ENCODE results near the gene LACTB.

DNA sequence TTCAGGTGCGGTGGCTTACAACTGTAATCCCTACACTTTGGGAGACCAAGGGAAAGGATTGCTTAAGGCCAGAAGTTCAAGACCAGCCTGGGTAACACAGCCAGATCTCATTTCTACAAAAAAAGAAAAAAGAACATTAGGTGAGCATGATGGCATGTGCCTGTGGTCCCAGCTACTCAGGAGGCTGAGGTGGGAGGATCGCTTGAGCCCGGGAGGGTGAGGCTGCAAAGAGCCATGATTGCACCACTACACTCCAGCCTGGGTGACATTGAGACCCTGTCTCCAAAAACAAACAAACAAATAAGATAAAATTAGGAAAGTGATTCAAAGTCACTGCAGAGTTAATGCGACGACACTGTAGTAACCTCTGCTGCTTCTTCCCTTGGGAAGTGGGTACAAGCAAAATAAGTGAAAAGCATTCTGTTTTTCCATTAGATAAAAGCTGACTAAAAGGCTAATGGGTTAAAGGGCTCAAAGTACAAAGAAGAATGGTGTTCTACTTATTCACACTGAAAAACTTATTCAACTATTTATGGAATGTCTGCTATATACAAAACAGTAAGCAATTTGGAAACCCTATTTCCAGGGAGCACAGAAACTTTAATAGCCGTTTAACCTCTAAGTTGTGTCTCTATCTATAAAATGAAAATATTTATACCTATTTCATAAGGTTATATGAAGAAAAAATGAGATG lies 43.7 kb downstream of the LACTB start:
- TF ChIP-seq, protein P1, sequence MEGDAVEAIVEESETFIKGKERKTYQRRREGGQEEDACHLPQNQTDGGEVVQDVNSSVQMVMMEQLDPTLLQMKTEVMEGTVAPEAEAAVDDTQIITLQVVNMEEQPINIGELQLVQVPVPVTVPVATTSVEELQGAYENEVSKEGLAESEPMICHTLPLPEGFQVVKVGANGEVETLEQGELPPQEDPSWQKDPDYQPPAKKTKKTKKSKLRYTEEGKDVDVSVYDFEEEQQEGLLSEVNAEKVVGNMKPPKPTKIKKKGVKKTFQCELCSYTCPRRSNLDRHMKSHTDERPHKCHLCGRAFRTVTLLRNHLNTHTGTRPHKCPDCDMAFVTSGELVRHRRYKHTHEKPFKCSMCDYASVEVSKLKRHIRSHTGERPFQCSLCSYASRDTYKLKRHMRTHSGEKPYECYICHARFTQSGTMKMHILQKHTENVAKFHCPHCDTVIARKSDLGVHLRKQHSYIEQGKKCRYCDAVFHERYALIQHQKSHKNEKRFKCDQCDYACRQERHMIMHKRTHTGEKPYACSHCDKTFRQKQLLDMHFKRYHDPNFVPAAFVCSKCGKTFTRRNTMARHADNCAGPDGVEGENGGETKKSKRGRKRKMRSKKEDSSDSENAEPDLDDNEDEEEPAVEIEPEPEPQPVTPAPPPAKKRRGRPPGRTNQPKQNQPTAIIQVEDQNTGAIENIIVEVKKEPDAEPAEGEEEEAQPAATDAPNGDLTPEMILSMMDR (IDR thresholded peaks at IDR 0.05) = no peak
- no peak for TF ChIP-seq MYBL2 (CRISPR knock-in tag; IDR thresholded peaks at IDR 0.05)
- TF ChIP-seq, protein P2, sequence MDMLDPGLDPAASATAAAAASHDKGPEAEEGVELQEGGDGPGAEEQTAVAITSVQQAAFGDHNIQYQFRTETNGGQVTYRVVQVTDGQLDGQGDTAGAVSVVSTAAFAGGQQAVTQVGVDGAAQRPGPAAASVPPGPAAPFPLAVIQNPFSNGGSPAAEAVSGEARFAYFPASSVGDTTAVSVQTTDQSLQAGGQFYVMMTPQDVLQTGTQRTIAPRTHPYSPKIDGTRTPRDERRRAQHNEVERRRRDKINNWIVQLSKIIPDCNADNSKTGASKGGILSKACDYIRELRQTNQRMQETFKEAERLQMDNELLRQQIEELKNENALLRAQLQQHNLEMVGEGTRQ (CRISPR knock-in tag; IDR thresholded peaks at IDR 0.05) = no peak
- no peak for TF ChIP-seq JAZF1 (CRISPR knock-in tag; IDR thresholded peaks at IDR 0.05)
